HEK293 (cell line): ENCODE results near the gene EID3.

Source experiments
- OSR2 ChIP-seq: fragments of 450-650 bp; formaldehyde crosslinking; IDR thresholded peaks from 2 replicates; pipeline ENCODE4 v1.5.1; 2016; ENCODE audit warnings: missing biosample characterization, missing genetic modification characterization
- ZFP3 ChIP-seq: fragments of 450-650 bp; formaldehyde crosslinking; IDR thresholded peaks from 2 replicates; pipeline ENCODE4 v1.5.1; 2016; ENCODE audit warnings: low read depth, missing biosample characterization, missing genetic modification characterization
- ZNF132 ChIP-seq: fragments of 450-650 bp; formaldehyde crosslinking; IDR thresholded peaks from 2 replicates; pipeline ENCODE4 v1.5.1; 2017; ENCODE audit warnings: missing biosample characterization, missing genetic modification characterization, borderline replicate concordance
- ZNF133 ChIP-seq: fragments of 450-650 bp; formaldehyde crosslinking; IDR thresholded peaks from 2 replicates; pipeline ENCODE4 v1.5.1; 2016; ENCODE audit warnings: missing biosample characterization, missing genetic modification characterization
- ZNF174 ChIP-seq: fragments of 450-650 bp; formaldehyde crosslinking; IDR thresholded peaks from 2 replicates; pipeline ENCODE4 v1.5.0; 2017; ENCODE audit warnings: missing biosample characterization, mild to moderate bottlenecking, missing genetic modification characterization
- ZNF2 ChIP-seq: fragments of 450-650 bp; formaldehyde crosslinking; IDR thresholded peaks from 2 replicates; pipeline ENCODE4 v1.5.1; 2016; ENCODE audit warnings: missing biosample characterization, missing genetic modification characterization
- ZNF274 ChIP-seq, 2 experiments: fragments of 200-500 bp in 1 of 2; fragments of 450-650 bp in 1 of 2; sonication (Bioruptor generic) in 1 of 2; formaldehyde crosslinking in 1 of 2; IDR thresholded peaks; 2 replicates each; pipeline versions ENCODE4 v1.5.1 to v1.6.1; 2014 to 2016; ENCODE audit warnings: borderline replicate concordance in 1 of 2, inconsistent platforms in 1 of 2, low read length in 1 of 2, missing biosample characterization in 1 of 2, missing genetic modification characterization in 1 of 2
- TF ChIP-seq, protein P1 (sequence below): fragments of 450-650 bp; formaldehyde crosslinking; IDR thresholded peaks from 2 replicates; pipeline ENCODE4; 2016; ENCODE audit warnings: missing biosample characterization, missing genetic modification characterization
- TF ChIP-seq, protein P2 (sequence below): fragments of 450-650 bp; formaldehyde crosslinking; IDR thresholded peaks from 2 replicates; pipeline ENCODE4 v1.5.1; 2016; ENCODE audit warnings: missing biosample characterization, missing genetic modification characterization
- TF ChIP-seq, protein P3 (sequence below): fragments of 450-650 bp; formaldehyde crosslinking; IDR thresholded peaks from 2 replicates; pipeline ENCODE4 v1.5.1; 2016; ENCODE audit warnings: missing biosample characterization, missing genetic modification characterization
- TF ChIP-seq, protein P4 (sequence below): fragments of 450-650 bp; formaldehyde crosslinking; IDR thresholded peaks from 2 replicates; pipeline ENCODE4 v1.5.1; 2017; ENCODE audit warnings: missing biosample characterization, missing genetic modification characterization

- TF ChIP-seq ZNF133 (no peak), ZNF174 (tag by site-specific recombination) (no peak), ZNF2 (tag by site-specific recombination) (no peak), ZNF132 (tag by site-specific recombination) (no peak), ZNF274 (IDR thresholded peaks at IDR 0.05; ENCODE audit: low read length) (no peak), ZNF274 (tag by site-specific recombination; IDR thresholded peaks at IDR 0.05; ENCODE audit: borderline replicate concordance) (no peak), OSR2 (tag by site-specific recombination) (no peak), ZFP3 (no peak)
- TF ChIP-seq, protein P1, sequence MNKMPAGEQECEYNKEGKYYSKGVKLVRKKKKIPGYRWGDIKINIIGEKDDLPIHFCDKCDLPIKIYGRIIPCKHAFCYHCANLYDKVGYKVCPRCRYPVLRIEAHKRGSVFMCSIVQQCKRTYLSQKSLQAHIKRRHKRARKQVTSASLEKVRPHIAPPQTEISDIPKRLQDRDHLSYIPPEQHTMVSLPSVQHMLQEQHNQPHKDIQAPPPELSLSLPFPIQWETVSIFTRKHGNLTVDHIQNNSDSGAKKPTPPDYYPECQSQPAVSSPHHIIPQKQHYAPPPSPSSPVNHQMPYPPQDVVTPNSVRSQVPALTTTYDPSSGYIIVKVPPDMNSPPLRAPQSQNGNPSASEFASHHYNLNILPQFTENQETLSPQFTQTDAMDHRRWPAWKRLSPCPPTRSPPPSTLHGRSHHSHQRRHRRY (tag by site-specific recombination) = no peak
- TF ChIP-seq, protein P2, sequence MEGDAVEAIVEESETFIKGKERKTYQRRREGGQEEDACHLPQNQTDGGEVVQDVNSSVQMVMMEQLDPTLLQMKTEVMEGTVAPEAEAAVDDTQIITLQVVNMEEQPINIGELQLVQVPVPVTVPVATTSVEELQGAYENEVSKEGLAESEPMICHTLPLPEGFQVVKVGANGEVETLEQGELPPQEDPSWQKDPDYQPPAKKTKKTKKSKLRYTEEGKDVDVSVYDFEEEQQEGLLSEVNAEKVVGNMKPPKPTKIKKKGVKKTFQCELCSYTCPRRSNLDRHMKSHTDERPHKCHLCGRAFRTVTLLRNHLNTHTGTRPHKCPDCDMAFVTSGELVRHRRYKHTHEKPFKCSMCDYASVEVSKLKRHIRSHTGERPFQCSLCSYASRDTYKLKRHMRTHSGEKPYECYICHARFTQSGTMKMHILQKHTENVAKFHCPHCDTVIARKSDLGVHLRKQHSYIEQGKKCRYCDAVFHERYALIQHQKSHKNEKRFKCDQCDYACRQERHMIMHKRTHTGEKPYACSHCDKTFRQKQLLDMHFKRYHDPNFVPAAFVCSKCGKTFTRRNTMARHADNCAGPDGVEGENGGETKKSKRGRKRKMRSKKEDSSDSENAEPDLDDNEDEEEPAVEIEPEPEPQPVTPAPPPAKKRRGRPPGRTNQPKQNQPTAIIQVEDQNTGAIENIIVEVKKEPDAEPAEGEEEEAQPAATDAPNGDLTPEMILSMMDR (tag by site-specific recombination) = no peak
- TF ChIP-seq, protein P3, sequence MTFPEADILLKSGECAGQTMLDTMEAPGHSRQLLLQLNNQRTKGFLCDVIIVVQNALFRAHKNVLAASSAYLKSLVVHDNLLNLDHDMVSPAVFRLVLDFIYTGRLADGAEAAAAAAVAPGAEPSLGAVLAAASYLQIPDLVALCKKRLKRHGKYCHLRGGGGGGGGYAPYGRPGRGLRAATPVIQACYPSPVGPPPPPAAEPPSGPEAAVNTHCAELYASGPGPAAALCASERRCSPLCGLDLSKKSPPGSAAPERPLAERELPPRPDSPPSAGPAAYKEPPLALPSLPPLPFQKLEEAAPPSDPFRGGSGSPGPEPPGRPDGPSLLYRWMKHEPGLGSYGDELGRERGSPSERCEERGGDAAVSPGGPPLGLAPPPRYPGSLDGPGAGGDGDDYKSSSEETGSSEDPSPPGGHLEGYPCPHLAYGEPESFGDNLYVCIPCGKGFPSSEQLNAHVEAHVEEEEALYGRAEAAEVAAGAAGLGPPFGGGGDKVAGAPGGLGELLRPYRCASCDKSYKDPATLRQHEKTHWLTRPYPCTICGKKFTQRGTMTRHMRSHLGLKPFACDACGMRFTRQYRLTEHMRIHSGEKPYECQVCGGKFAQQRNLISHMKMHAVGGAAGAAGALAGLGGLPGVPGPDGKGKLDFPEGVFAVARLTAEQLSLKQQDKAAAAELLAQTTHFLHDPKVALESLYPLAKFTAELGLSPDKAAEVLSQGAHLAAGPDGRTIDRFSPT (tag by site-specific recombination) = no peak
- TF ChIP-seq, protein P4, sequence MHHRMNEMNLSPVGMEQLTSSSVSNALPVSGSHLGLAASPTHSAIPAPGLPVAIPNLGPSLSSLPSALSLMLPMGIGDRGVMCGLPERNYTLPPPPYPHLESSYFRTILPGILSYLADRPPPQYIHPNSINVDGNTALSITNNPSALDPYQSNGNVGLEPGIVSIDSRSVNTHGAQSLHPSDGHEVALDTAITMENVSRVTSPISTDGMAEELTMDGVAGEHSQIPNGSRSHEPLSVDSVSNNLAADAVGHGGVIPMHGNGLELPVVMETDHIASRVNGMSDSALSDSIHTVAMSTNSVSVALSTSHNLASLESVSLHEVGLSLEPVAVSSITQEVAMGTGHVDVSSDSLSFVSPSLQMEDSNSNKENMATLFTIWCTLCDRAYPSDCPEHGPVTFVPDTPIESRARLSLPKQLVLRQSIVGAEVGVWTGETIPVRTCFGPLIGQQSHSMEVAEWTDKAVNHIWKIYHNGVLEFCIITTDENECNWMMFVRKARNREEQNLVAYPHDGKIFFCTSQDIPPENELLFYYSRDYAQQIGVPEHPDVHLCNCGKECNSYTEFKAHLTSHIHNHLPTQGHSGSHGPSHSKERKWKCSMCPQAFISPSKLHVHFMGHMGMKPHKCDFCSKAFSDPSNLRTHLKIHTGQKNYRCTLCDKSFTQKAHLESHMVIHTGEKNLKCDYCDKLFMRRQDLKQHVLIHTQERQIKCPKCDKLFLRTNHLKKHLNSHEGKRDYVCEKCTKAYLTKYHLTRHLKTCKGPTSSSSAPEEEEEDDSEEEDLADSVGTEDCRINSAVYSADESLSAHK (tag by site-specific recombination) = no peak
Measured at GRCh38 chr12:104321949-104322348, 18.4 kb downstream of the EID3 start.
